ENCODE data around the gene ERCC1. TPM values are rescaled to one million over a fixed set of nuclear protein-coding genes. Genes with fewer than 3 reads are reported as not detected.

ERCC1 gene
- polyA plus RNA-seq, 1 of the 3 experiments (the other 2 are of a cell fraction): 95.3 TPM

DNA sequence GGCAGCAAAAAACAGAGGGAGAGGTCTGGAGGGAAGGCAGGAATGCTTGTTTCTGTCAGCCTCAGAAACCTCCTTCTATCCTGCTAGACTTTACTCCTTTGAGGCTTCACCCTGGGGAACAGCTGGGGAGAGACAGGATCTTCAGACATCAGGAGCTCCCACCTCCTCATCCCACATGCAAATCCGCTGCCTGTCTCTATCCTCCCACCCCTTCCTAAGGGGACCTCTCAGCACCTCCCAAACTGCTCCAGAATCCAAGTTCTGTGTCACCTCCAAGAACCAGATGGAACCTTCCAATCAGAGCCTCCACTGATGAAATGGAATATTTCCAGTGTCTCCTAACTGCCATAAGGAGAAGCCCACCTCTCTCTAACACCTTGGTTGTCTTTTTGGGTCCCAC, 43.6 kb downstream of the ERCC1 start:
- POLR2A ChIA-PET: no interaction called here
- CTCF ChIA-PET: interaction anchor here (1.5 kb wide), 1 partner anchor 105 kb away, joined by 5 read pairs; no protein-coding TSS in a partner anchor
- Histone ChIP-seq H3F3A (replicated peaks; ENCODE audit: insufficient read depth) (peaks cover 45% of the 10 kb centered on the region), H3K36me3 (replicated peaks in 1 of 2; ENCODE audit: control insufficient read depth in 1 of 2, insufficient read depth in 2 of 2, low read length in 1 of 2) (peaks cover 0 to 8% of the 10 kb centered on the region in 2 experiments), H3K4me3 (ENCODE audit: low read depth in 2 of 2, low read length in 1 of 2) (no peak overlapping the region), H3K27ac (ENCODE audit: low read depth in 2 of 2, low read length in 1 of 2) (peak overlapping the region in 1 of 2 experiments; percentile 59; a peak in 2 of 4 replicates), H3K9ac (peak overlapping the region; percentile 10; the same call in 1 of the 2 replicates), H3K79me2 (ENCODE audit: insufficient read depth) (no peaks in the 10 kb centered on the region; the same call in 1 of the 2 replicates), H2AFZ (ENCODE audit: low read depth) (no peak overlapping the region), H3K4me1 (ENCODE audit: control insufficient read depth in 1 of 2, insufficient read depth in 2 of 2, low read depth in 1 of 2, low read length in 1 of 2) (peaks cover 0 to 23% of the 10 kb centered on the region in 2 experiments; a peak in 3 of 4 replicates), H3K9me3 (no peaks in the 10 kb centered on the region), H3K9me2 (no peaks in the 10 kb centered on the region), H4K20me1 (ENCODE audit: insufficient read depth) (no peaks in the 10 kb centered on the region), H3K27me3 (ENCODE audit: insufficient read depth) (no peaks in the 10 kb centered on the region), H3K4me2 (no peak overlapping the region)
- TF ChIP-seq RXRA (IDR thresholded peaks at IDR 0.05; ENCODE audit: borderline replicate concordance, low read depth) (no peak), MXI1 (IDR thresholded peaks at IDR 0.05; ENCODE audit: low read depth, low read length) (no peak), EZH2phosphoT487 (IDR thresholded peaks at IDR 0.05; ENCODE audit: borderline replicate concordance, low read depth) (no peak), FOXM1 (IDR thresholded peaks at IDR 0.05; ENCODE audit: low read depth) (no peak), JUND (IDR thresholded peaks at IDR 0.05) (no peak), FOXJ3 (CRISPR knock-in tag; IDR thresholded peaks at IDR 0.05) (no peak), RFX5 (IDR thresholded peaks at IDR 0.05; ENCODE audit: low read length) (no peak), REST (IDR thresholded peaks at IDR 0.05; ENCODE audit: low read depth, low read length) (no peak), SMC3 (IDR thresholded peaks at IDR 0.05; ENCODE audit: low read depth, low read length) (no peak), MAX (IDR thresholded peaks at IDR 0.05; ENCODE audit: low read depth) (no peak), FOSL2 (IDR thresholded peaks at IDR 0.05; ENCODE audit: borderline replicate concordance, low read depth) (no peak), EP300 (IDR thresholded peaks at IDR 0.05; ENCODE audit: borderline replicate concordance in 1 of 2, low read depth in 1 of 2, low read length in 1 of 2) (no peak), ELF1 (IDR thresholded peaks at IDR 0.05) (no peak)
- TF ChIP-seq, protein P1, sequence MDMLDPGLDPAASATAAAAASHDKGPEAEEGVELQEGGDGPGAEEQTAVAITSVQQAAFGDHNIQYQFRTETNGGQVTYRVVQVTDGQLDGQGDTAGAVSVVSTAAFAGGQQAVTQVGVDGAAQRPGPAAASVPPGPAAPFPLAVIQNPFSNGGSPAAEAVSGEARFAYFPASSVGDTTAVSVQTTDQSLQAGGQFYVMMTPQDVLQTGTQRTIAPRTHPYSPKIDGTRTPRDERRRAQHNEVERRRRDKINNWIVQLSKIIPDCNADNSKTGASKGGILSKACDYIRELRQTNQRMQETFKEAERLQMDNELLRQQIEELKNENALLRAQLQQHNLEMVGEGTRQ (IDR thresholded peaks at IDR 0.05; ENCODE audit: borderline replicate concordance, low read depth, low read length): no peak
- peak; percentile 10 for DNase-seq
- 100% methylated on average over 1 of the region's 1 CpG for WGBS (ENCODE audit: low lambda C conversion rate)

Data from SK-N-SH (cell line).